AG10803 (cell line): ENCODE results near the gene ATF7IP.
A peak's percentile ranks its signal among the peaks of the same experiment; 100 is the strongest.

Experiments
- DNase-seq: peaks from one replicate; pipeline ENCODE4 v3.0.0; 2010; ENCODE audit warnings: low read depth
- H3K4me3 ChIP-seq: 2 replicates; pipeline ENCODE4 v1.5.1; 2011; ENCODE audit warnings: mild to moderate bottlenecking, low read length, control low read depth
- CTCF ChIP-seq: conservative IDR thresholded peaks from 2 replicates; pipeline ENCODE4 v1.5.1; 2011; ENCODE audit warnings: mild to moderate bottlenecking, low read length, control low read depth, inconsistent platforms

Gene ATF7IP

GRCh38 chr12:14366209-14367039, 942 bp downstream of the ATF7IP start:
- peak; percentile 45 for DNase-seq
- H3K4me3 ChIP-seq: peak overlapping the region; percentile 75
- TF ChIP-seq CTCF: peak; percentile 42

- DNase-seq: peak; percentile 54
- no peak for TF ChIP-seq CTCF
- peak overlapping the region; percentile 75 for H3K4me3 ChIP-seq
These were observed 1.7 kb downstream of the ATF7IP start for GRCh38 chr12:14367040-14367661.

- H3K4me3 ChIP-seq: no peak overlapping the region
- TF ChIP-seq CTCF: no peak
- DNase-seq: no peak
These were observed 3.8 kb downstream of the ATF7IP start for GRCh38 chr12:14369311-14369710.

- H3K4me3 ChIP-seq: no peak overlapping the region
- no peak for TF ChIP-seq CTCF
- DNase-seq: peak; percentile 23
These were observed 7.7 kb downstream of the ATF7IP start for GRCh38 chr12:14373217-14373616.

- TF ChIP-seq CTCF: no peak
- DNase-seq: no peak
- H3K4me3 ChIP-seq: no peak overlapping the region
These were observed 14.0 kb downstream of the ATF7IP start for GRCh38 chr12:14379508-14379907.

GRCh38 chr12:14384783-14385638, 19.5 kb downstream of the ATF7IP start:
- no peak for TF ChIP-seq CTCF
- DNase-seq: peak; percentile 88
- H3K4me3 ChIP-seq: peak overlapping the region; percentile 15
